ENCODE measurements around the gene ZNF280B.
"Not testable (repeated sequence)": the region's sequence is repeated elsewhere in the genome, so short reads cannot be mapped to it uniquely, and the experiment has no call there.

ZNF280B gene

DNA sequence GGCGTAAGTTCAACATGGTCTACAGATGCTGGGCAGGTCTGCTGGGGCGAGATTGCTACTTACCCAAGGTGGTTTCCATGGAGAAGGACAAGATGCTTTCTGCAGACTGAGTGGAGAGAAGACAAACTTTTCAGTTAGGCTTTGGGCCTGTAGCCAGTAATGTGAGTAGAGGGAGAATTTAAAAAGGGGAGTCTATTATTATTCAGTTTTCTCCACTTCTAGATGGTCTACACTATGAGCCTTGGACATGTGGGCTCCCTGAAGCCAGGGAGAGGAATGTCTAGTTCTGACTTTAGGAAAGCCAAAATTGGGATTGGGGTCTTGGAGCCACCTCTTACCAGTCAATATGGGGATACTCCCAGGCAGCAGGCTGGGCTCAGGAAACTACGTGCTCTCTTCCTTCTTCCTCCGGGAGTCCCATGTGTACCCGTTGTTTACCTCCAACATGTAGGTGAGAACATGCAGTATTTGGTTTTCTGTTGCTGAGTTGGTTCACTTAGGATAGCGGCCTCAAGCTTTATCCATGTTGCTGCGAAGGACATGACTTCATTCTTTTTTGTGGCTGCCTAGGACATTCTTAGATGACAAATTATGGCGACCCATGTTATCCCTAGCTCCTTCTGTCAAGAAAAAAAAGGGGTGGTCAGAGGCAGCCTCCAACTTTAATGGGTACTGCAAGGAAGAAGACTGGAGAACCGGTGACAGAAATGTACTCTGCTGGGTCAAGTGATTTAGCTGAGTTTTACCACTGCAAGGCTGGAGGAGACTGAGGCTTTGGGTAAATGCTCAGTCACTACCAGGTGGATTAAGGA, 26.3 kb upstream of the ZNF280B start:
- TF ChIP-seq, protein P1, sequence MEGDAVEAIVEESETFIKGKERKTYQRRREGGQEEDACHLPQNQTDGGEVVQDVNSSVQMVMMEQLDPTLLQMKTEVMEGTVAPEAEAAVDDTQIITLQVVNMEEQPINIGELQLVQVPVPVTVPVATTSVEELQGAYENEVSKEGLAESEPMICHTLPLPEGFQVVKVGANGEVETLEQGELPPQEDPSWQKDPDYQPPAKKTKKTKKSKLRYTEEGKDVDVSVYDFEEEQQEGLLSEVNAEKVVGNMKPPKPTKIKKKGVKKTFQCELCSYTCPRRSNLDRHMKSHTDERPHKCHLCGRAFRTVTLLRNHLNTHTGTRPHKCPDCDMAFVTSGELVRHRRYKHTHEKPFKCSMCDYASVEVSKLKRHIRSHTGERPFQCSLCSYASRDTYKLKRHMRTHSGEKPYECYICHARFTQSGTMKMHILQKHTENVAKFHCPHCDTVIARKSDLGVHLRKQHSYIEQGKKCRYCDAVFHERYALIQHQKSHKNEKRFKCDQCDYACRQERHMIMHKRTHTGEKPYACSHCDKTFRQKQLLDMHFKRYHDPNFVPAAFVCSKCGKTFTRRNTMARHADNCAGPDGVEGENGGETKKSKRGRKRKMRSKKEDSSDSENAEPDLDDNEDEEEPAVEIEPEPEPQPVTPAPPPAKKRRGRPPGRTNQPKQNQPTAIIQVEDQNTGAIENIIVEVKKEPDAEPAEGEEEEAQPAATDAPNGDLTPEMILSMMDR (IDR thresholded peaks at IDR 0.05) = no peak
- H3K9me3 ChIP-seq = no peaks in the 10 kb centered on the region

DNA sequence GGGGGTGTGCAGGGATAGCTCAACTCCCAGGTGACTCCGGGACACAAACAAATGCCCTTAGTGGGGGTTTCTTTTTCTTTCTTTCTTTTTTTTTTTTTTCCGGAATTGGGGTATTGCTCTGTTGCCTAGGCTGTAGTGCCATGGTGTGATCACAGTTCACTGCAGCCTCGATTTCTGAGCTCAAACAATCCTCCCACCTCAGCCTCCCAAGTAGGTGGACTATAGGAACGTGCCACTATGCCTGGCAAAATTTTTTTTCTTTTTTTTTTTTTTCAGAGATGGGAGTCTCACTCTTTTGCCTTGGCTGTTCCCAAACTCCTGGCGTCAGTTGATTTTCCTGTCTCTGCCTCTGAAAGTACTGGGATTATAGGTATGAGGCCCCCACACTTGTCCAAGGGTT, 25.3 kb upstream of the ZNF280B start:
- no peak overlapping the region for H3K4me3 ChIP-seq (ENCODE audit: low read depth in 1 of 2, low read length in 1 of 2)
- H3K9me3 ChIP-seq = no peaks in the 10 kb centered on the region
- H3K36me3 ChIP-seq = no peaks in the 10 kb centered on the region
- H3K27me3 ChIP-seq = no peaks in the 10 kb centered on the region
- no peaks in the 10 kb centered on the region for H3K4me1 ChIP-seq (ENCODE audit: control insufficient read depth in 1 of 2, insufficient read depth in 1 of 2, low read depth in 1 of 2, low read length in 1 of 2)
- H3K27ac ChIP-seq = no peak overlapping the region
- TF ChIP-seq, protein P1 (IDR thresholded peaks at IDR 0.05) = no peak

More for the DNA sequence above, 26.3 kb upstream of the ZNF280B start:
- Histone ChIP-seq H3K4me1 (ENCODE audit: control insufficient read depth in 1 of 2, insufficient read depth in 1 of 2, low read depth in 1 of 2, low read length in 1 of 2) (no peaks in the 10 kb centered on the region), H3K36me3 (no peaks in the 10 kb centered on the region), H3K27ac (no peak overlapping the region), H3K4me3 (ENCODE audit: low read depth in 1 of 2, low read length in 1 of 2) (no peak overlapping the region), H3K27me3 (no peaks in the 10 kb centered on the region)

DNA sequence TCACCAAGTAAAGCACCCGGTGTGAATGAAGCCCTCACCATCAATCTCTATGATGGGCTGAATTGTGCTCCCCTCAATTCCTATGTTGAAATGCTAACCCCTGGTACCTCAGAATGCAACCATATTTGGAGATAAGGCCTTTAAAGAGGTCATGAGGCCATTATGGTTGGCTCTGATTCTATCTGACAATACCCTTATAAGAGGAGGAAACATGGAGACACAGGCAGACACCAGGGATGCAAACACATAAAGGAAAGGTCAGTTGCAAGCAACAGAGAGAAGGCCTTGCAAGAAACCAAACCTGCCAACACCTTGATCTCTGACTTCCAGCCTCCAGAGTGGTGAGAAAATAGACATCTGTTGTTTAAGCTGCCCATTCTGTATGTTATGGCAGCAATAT, 24.9 kb upstream of the ZNF280B start:
- Histone ChIP-seq H3K4me1 (ENCODE audit: control insufficient read depth in 1 of 2, insufficient read depth in 1 of 2, low read depth in 1 of 2, low read length in 1 of 2) (no peaks in the 10 kb centered on the region), H3K9me3 (no peaks in the 10 kb centered on the region), H3K27ac (no peak overlapping the region), H3K36me3 (no peaks in the 10 kb centered on the region), H3K27me3 (no peaks in the 10 kb centered on the region), H3K4me3 (ENCODE audit: low read depth in 1 of 2, low read length in 1 of 2) (no peak overlapping the region)
- TF ChIP-seq, protein P1 (IDR thresholded peaks at IDR 0.05) = no peak

DNA sequence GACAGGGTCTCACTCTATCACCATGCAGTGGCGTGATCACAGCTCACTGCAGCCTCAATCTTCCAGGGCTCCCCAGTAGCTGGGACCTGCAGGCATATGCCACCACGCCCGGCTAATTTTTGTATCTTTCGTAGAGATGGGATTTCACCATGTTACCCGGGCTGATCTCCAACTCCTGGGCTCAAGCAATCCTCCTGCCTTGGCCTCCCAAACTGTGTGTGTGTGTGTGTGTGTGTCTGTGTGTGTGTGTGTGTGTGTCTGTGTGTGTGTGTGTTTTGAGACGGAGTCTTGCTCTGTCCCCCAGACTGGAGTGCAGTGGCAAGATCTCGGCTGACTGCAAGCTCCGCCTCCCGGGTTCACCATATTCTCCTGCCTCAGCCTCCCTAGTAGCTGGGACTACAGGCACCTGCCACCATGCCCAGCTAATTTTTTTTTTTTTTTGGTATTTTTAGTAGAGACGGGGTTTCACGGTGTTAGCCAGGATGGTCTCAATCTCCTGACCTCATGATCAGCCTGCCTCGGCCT, 24.1 kb upstream of the ZNF280B start:
- not testable (repeated sequence) for H3K36me3 ChIP-seq; H3K27ac ChIP-seq; H3K9me3 ChIP-seq; H3K27me3 ChIP-seq; H3K4me1 ChIP-seq (ENCODE audit: control insufficient read depth in 1 of 2, insufficient read depth in 1 of 2, low read depth in 1 of 2, low read length in 1 of 2); H3K4me3 ChIP-seq (ENCODE audit: low read depth in 1 of 2, low read length in 1 of 2)

DNA sequence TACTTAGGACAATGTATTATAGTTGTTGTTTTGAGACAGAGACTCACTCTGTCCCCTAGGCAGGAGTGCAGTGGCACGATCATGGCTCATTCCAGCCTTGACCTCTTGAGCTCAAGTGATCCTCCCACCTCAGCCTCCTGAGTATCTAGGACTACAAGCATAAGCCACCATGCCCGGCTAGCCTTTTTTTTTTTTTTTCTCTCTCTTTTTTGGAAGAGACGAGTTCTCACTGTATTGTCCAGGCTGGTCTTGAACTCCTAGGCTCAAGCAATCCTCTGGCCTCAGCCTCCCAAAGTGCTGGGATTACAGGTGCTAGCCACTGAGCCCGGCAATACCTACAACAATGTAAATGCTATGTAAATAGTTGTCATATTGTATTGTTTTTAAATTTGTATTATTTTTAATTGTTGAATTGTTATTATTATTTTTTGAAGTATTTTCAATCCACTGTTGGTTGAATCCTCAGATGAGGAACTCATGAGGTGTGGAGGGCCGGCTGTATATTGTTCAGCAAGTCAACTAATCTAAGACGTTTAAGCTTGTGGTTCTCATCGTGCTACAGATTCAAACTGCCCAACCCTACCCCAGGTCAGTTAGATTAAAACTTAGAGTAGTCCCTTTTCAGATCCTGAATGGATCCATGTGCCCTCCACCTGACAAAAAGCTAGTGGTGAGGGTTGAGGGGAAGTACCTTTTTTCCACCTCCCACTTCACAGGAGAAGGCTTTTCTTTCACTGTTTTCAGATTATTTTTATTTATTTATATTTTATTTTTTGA, 23.4 kb upstream of the ZNF280B start:
- Histone ChIP-seq H3K27me3 (no peaks in the 10 kb centered on the region), H3K4me3 (ENCODE audit: low read depth in 1 of 2, low read length in 1 of 2) (no peak overlapping the region), H3K4me1 (ENCODE audit: control insufficient read depth in 1 of 2, insufficient read depth in 1 of 2, low read depth in 1 of 2, low read length in 1 of 2) (no peaks in the 10 kb centered on the region), H3K9me3 (no peaks in the 10 kb centered on the region), H3K36me3 (no peaks in the 10 kb centered on the region), H3K27ac (no peak overlapping the region)
- TF ChIP-seq, protein P1 (IDR thresholded peaks at IDR 0.05) = no peak

DNA sequence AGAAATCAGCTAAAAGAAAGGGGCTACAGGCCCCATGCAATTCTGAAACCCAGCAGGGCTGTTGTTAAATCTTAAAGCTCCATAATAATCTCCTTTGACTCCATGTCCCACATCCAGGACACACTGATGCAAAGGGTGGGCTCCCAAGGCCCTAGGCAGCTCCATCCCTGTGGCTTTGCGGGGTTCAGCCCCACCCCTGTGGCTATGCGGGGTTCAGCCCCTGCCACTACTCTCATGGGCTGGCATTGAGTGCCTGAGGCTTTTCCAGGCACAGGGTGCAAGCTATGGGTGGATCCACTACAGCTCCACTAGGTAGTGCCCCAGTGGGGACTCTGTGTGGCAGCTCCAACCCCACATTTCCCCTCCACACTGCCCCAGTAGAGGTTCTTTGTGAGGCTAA, 20.2 kb upstream of the ZNF280B start:
- H3K27ac ChIP-seq = no peak overlapping the region
- H3K27me3 ChIP-seq = peaks cover 6% of the 10 kb centered on the region
- H3K36me3 ChIP-seq = no peaks in the 10 kb centered on the region
- H3K9me3 ChIP-seq = no peaks in the 10 kb centered on the region
- H3K4me3 ChIP-seq (ENCODE audit: low read depth in 1 of 2, low read length in 1 of 2) = no peak overlapping the region
- no peaks in the 10 kb centered on the region for H3K4me1 ChIP-seq (ENCODE audit: control insufficient read depth in 1 of 2, insufficient read depth in 1 of 2, low read depth in 1 of 2, low read length in 1 of 2)
- TF ChIP-seq, protein P1 (IDR thresholded peaks at IDR 0.05) = no peak
